Testis (tissue), 3 donors: ENCODE measurements around the gene RTN4IP1. TPM values are rescaled to one million over a fixed set of nuclear protein-coding genes. Genes with fewer than 3 reads are reported as not detected.
"Not testable (repeated sequence)": the region's sequence is repeated elsewhere in the genome, so short reads cannot be mapped to it uniquely, and the experiment has no call there.

Experiments
- DNase-seq: peaks from one replicate; pipeline ENCODE4 v3.0.0-alpha.2; 2019
- H3K27ac ChIP-seq, 2 donors: fragments of 200-600 bp; sonication (generic); one replicate each; pipeline ENCODE4 v1.5.1; 2019
- H3K27me3 ChIP-seq: fragments of 200-600 bp; sonication (generic); one replicate; pipeline ENCODE4 v1.5.1; 2019
- H3K36me3 ChIP-seq: fragments of 200-600 bp; sonication (generic); one replicate; pipeline ENCODE4 v1.5.1; 2017; ENCODE audit warnings: low read depth; ENCODE audit errors: missing control alignments
- H3K4me1 ChIP-seq: fragments of 200-600 bp; sonication (generic); one replicate; pipeline ENCODE4 v1.5.1; 2019
- H3K4me3 ChIP-seq, 2 donors: fragments of 200-600 bp; sonication (generic); one replicate each; pipeline ENCODE4 v1.5.1; 2017 to 2019
- H3K9me3 ChIP-seq: fragments of 200-600 bp; sonication (generic); one replicate; pipeline ENCODE4 v1.5.1; 2017
- CTCF ChIP-seq, 3 experiments: fragments of 450-650 bp in 2 of 3; fragments of 200-600 bp in 1 of 3; sonication (generic) in 1 of 3; IDR thresholded peaks; one replicate each; pipeline ENCODE4 v1.5.1; 2016 to 2019; ENCODE audit warnings: antibody characterized with exemption in 3 of 3, mild to moderate bottlenecking in 2 of 3, moderate library complexity in 1 of 3
- POLR2A ChIP-seq: fragments of 450-650 bp; IDR thresholded peaks from one replicate; pipeline ENCODE4 v1.6.1; 2017; ENCODE audit warnings: antibody characterized with exemption, mild to moderate bottlenecking, moderate library complexity
- WGBS, 2 donors: methylation state at CpG; one replicate each; pipeline ENCODE4 v1.1.5; 2018; 5-methylcytosine and 5-hydroxymethylcytosine counted together
- intact Hi-C: fragments of 100-400 bp; cut with DNase I; formaldehyde crosslinking; loops from one replicate; pipeline ENCODE4 v1.15.1; 2023; ENCODE audit warnings: low total_unique reads
- polyA plus RNA-seq: library from polyadenylated mRNA; stranded (reverse); fragments of 350-450 nt; fragmentation: Illumina TruSeq; extraction: RNeasy Lipid Tissue Mini Kit (QIAGEN cat#74804); gene quantifications from one replicate; pipeline ENCODE4 v1.2.3, GENCODE V29; 2014; ENCODE audit warnings: low read depth, low replicate concordance; ENCODE audit not compliant: insufficient read depth
- total RNA-seq, 2 donors: library from RNA; depleted of rRNA; stranded (reverse); fragments of >200 nt; gene quantifications; one replicate each; pipeline ENCODE4 v1.2.3, GENCODE V29; 2016

Gene RTN4IP1
- total and polyA plus RNA-seq, 3 donors from 2014 or later = 9.8 to 9.9 (median 9.9) TPM

GRCh38 chr6:106561686-106562405, 67.5 kb downstream of the RTN4IP1 start:
- Histone ChIP-seq H3K27ac (no peak overlapping the region), H3K4me1 (peaks cover 3% of the 10 kb centered on the region), H3K36me3 (no peaks in the 10 kb centered on the region), H3K9me3 (no peaks in the 10 kb centered on the region), H3K4me3 (no peak overlapping the region), H3K27me3 (no peaks in the 10 kb centered on the region)
- TF ChIP-seq CTCF (IDR thresholded peaks at IDR 0.05) (no peak), POLR2A (no peak)
- no peak for DNase-seq
- intact Hi-C loops = no loop called here
- WGBS, 2 donors = 51 to 57% methylated on average over 6 of the region's 6 CpGs

- 87 to 93% methylated on average over 7 of the region's 7 CpGs for WGBS, 2 donors
- no peaks in the 10 kb centered on the region for H3K36me3 ChIP-seq
- H3K9me3 ChIP-seq = no peaks in the 10 kb centered on the region
- no peaks in the 10 kb centered on the region for H3K27me3 ChIP-seq
- H3K27ac ChIP-seq = no peak overlapping the region
- peaks cover 3% of the 10 kb centered on the region for H3K4me1 ChIP-seq
- TF ChIP-seq CTCF (IDR thresholded peaks at IDR 0.05) (no peak), POLR2A (no peak)
- DNase-seq = no peak
- intact Hi-C loops = no loop called here
- no peak overlapping the region for H3K4me3 ChIP-seq
Observed at GRCh38 chr6:106560996-106561685, 68.2 kb downstream of the RTN4IP1 start.

- H3K4me3 ChIP-seq, H3K27ac ChIP-seq, DNase-seq, intact Hi-C loops, H3K4me1 ChIP-seq, H3K9me3 ChIP-seq, H3K36me3 ChIP-seq, H3K27me3 ChIP-seq: not testable (repeated sequence)
- WGBS, 2 donors = 88 to 97% methylated on average over 5 of the region's 5 CpGs
Observed at GRCh38 chr6:106559659-106560058, 69.6 kb downstream of the RTN4IP1 start.

- TF ChIP-seq CTCF (IDR thresholded peaks at IDR 0.05) (no peak), POLR2A (no peak)
- no peak overlapping the region for H3K4me3 ChIP-seq
- H3K27ac ChIP-seq = no peak overlapping the region
- H3K27me3 ChIP-seq = no peaks in the 10 kb centered on the region
- DNase-seq = no peak
- no peaks in the 10 kb centered on the region for H3K9me3 ChIP-seq
- 88 to 94% methylated on average over 4 of the region's 4 CpGs for WGBS, 2 donors
- intact Hi-C loops = no loop called here
- no peaks in the 10 kb centered on the region for H3K36me3 ChIP-seq
- H3K4me1 ChIP-seq = peaks cover 3% of the 10 kb centered on the region
Observed at GRCh38 chr6:106558364-106558763, 70.9 kb downstream of the RTN4IP1 start.

- H3K27ac ChIP-seq = no peak overlapping the region
- H3K4me1 ChIP-seq = peaks cover 3% of the 10 kb centered on the region
- WGBS, 2 donors = 68 to 69% methylated on average over 2 of the region's 2 CpGs
- H3K9me3 ChIP-seq = no peaks in the 10 kb centered on the region
- H3K4me3 ChIP-seq = no peak overlapping the region
- no peaks in the 10 kb centered on the region for H3K27me3 ChIP-seq
- intact Hi-C loops = no loop called here
- no peak for DNase-seq
- TF ChIP-seq CTCF (IDR thresholded peaks at IDR 0.05) (no peak), POLR2A (no peak)
- H3K36me3 ChIP-seq = no peaks in the 10 kb centered on the region
Observed at GRCh38 chr6:106557837-106558236, 71.5 kb downstream of the RTN4IP1 start.
